ENCODE measurements around the gene IL17D. TPM values are rescaled to one million over a fixed set of nuclear protein-coding genes. Genes with fewer than 3 reads are reported as not detected.

IL17D gene
- total RNA-seq, 4 donors from 2014 or later, result 4.2 to 9.9 (median 6.7) TPM

DNA sequence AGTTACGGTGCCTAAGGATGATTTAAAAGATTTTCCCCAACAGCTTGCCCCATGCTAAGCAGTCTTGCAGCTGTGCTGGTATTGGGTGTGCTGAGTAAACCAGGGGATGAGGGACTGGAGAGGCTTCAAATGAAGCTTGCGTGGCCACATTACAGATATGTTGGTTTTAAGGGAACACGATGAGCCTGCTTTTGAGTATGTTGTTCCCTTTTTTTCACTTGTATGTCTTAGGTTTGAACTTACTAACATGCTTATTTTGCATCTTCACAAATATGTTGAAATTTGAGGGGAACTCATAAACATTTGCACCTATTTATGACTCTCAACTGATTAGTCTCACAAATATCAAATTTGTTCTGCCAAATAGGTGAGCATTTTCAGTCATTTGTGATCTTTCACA is 2.0 kb upstream of the IL17D start:
- Histone ChIP-seq H3K27me3 (no peaks in the 10 kb centered on the region), H3K36me3 (no peaks in the 10 kb centered on the region), H3K4me1 (peaks cover 7 to 23% (median 20%) of the 10 kb centered on the region in 4 donors), H3K27ac (replicated peaks in 1 of 4) (no peak overlapping the region), H3K9me3 (no peaks in the 10 kb centered on the region), H3K4me3 (no peak overlapping the region)
- WGBS, result 88% methylated on average over 3 of the region's 3 CpGs
- no peak for DNase-seq (ENCODE audit: extremely low spot score)
- intact Hi-C loops (cut with DNase I), result no loop called here
- TF ChIP-seq POLR2A (IDR thresholded peaks at IDR 0.05; ENCODE audit: low read depth) (no peak), POLR2AphosphoS5 (IDR thresholded peaks at IDR 0.05) (no peak), EP300 (IDR thresholded peaks at IDR 0.05) (no peak)
- TF ChIP-seq, protein P1, sequence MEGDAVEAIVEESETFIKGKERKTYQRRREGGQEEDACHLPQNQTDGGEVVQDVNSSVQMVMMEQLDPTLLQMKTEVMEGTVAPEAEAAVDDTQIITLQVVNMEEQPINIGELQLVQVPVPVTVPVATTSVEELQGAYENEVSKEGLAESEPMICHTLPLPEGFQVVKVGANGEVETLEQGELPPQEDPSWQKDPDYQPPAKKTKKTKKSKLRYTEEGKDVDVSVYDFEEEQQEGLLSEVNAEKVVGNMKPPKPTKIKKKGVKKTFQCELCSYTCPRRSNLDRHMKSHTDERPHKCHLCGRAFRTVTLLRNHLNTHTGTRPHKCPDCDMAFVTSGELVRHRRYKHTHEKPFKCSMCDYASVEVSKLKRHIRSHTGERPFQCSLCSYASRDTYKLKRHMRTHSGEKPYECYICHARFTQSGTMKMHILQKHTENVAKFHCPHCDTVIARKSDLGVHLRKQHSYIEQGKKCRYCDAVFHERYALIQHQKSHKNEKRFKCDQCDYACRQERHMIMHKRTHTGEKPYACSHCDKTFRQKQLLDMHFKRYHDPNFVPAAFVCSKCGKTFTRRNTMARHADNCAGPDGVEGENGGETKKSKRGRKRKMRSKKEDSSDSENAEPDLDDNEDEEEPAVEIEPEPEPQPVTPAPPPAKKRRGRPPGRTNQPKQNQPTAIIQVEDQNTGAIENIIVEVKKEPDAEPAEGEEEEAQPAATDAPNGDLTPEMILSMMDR (IDR thresholded peaks at IDR 0.05), result no peak

DNA sequence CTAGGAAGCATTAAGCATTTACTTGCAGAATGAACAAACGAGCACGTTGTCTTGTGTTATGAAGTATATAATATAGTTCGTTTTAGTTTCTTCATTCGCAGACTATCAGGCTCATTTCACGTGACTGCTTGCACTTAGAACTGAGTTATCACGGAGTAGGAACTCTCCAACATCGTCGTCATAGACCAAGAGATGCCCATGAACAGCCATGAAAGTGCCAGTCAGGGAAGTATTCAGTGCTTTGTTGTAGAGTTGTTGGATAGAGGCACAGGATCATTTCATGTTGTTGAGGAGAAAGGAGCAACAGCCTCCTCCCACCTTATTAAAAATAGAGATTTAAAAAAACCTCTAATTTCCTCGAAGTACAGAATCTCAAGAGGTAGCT is 977 bp upstream of the IL17D start:
- H3K4me1 ChIP-seq, result peaks cover 7 to 23% (median 20%) of the 10 kb centered on the region in 4 donors
- H3K36me3 ChIP-seq, result no peaks in the 10 kb centered on the region
- H3K9me3 ChIP-seq, result no peaks in the 10 kb centered on the region
- TF ChIP-seq POLR2A (IDR thresholded peaks at IDR 0.05; ENCODE audit: low read depth) (no peak), POLR2AphosphoS5 (IDR thresholded peaks at IDR 0.05) (peak; percentile 5 to 40)
- TF ChIP-seq, protein P1 (IDR thresholded peaks at IDR 0.05), result no peak
- H3K4me3 ChIP-seq, result peak overlapping the region; percentile 66 to 88 (median 76)
- no peak for DNase-seq (ENCODE audit: extremely low spot score)
- H3K27ac ChIP-seq (replicated peaks in 1 of 4), result peak overlapping the region in 3 of 4 donors; percentile 59 to 82 (median 77)
- WGBS, result 7% methylated on average over 9 of the region's 9 CpGs
- no peaks in the 10 kb centered on the region for H3K27me3 ChIP-seq
- intact Hi-C loops (cut with DNase I), result no loop called here

DNA sequence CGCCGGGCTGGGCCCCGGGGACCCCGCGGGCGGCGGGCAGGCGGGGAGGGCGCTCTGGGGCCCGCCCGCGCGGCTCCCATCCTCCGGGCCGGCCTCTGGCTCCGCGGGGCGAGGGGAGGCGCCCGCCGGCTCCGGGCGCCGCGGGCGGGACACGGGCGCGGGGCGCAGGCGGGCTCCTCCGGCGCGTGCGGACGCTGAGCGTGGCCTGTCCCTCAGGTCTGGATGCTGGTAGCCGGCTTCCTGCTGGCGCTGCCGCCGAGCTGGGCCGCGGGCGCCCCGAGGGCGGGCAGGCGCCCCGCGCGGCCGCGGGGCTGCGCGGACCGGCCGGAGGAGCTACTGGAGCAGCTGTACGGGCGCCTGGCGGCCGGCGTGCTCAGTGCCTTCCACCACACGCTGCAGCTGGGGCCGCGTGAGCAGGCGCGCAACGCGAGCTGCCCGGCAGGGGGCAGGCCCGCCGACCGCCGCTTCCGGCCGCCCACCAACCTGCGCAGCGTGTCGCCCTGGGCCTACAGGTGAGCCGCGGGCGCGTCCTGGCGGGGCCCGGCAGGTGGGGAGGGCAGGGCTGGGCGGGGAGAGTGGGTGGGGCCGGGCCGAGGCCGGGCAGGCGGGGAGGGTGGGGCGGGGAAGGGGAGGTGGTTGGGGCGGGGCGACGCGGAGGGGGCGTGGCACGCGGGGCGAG is 420 bp downstream of the IL17D start:
- Histone ChIP-seq H3K4me3 (peak overlapping the region; percentile 66 to 88 (median 76)), H3K27me3 (no peaks in the 10 kb centered on the region), H3K27ac (replicated peaks in 1 of 4) (peak overlapping the region; percentile 63 to 81 (median 69)), H3K9me3 (no peaks in the 10 kb centered on the region), H3K36me3 (no peaks in the 10 kb centered on the region), H3K4me1 (peaks cover 7 to 29% (median 24%) of the 10 kb centered on the region in 4 donors)
- no CpG with 5 or more reads among the region's 98 CpGs for WGBS
- intact Hi-C loops (cut with DNase I), result no loop called here
- TF ChIP-seq, protein P1 (IDR thresholded peaks at IDR 0.05), result peak; percentile 59 to 77 (median 65)
- TF ChIP-seq POLR2A (IDR thresholded peaks at IDR 0.05; ENCODE audit: low read depth) (no peak), EP300 (IDR thresholded peaks at IDR 0.05) (no peak), POLR2AphosphoS5 (IDR thresholded peaks at IDR 0.05) (peak; percentile 35 to 51)
- DNase-seq (ENCODE audit: extremely low spot score), result no peak

DNA sequence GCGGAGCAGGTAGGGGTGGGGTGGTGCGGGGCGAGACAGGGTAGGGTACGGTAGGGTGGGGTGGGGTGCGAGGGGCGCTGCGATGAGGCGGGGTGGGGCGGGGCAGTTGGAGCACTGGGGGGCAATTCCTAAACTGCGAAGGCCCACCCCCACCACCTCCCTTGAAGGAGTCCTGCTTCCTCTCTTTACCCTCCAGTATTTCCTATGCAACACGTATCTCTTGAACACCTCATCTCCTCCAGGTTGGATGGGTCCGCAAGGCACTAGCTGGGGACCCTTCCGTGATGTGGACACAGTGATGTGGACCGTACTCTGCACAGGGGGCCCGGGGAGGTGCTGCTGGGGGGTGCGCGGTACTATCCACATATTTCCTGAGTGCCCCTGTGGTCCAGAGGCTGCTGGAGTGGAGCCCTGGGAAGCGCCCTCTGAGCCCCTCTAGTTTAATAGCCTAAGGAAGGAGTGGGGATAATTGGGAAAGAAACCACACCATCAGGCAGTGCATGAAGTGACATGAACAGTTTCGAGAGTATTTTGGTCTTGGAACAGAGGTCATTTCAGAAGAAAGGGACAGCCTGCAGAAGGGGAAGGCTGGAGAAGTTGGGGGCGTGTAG is 1.1 kb downstream of the IL17D start:
- TF ChIP-seq EP300 (IDR thresholded peaks at IDR 0.05), result no peak
- no peak for TF ChIP-seq POLR2AphosphoS5 (IDR thresholded peaks at IDR 0.05)
- no peak for TF ChIP-seq POLR2A (IDR thresholded peaks at IDR 0.05; ENCODE audit: low read depth)
- TF ChIP-seq, protein P1 (IDR thresholded peaks at IDR 0.05), result no peak
- no peaks in the 10 kb centered on the region for H3K36me3 ChIP-seq
- H3K4me1 ChIP-seq, result peaks cover 7 to 34% (median 31%) of the 10 kb centered on the region in 4 donors
- H3K9me3 ChIP-seq, result no peaks in the 10 kb centered on the region
- DNase-seq (ENCODE audit: extremely low spot score), result no peak
- H3K27ac ChIP-seq (replicated peaks in 1 of 4), result peak overlapping the region; percentile 63 to 81 (median 69)
- no peaks in the 10 kb centered on the region for H3K27me3 ChIP-seq
- WGBS, result 62% methylated on average over 8 of the region's 20 CpGs
- H3K4me3 ChIP-seq, result peak overlapping the region; percentile 66 to 88 (median 76)
- intact Hi-C loops (cut with DNase I), result no loop called here
